Posterior cingulate gyrus (tissue), 11 donors: ENCODE data around the gene CACNG5.

Source experiments
- DNase-seq, 10 donors: peaks; one replicate each; pipeline versions ENCODE4 v3.0.0 to v3.0.0-alpha.2; 2020 to 2021; ENCODE audit warnings: mixed read lengths in 3 of 10
- intact Hi-C: fragments of 100-400 bp; cut with DNase I; formaldehyde crosslinking; loops from one replicate; pipeline ENCODE4 v1.15.1; 2023

The CACNG5 gene

GRCh38 chr17:66934040-66934439 is 99.1 kb downstream of the CACNG5 start:
- DNase-seq = no peak

More at GRCh38 chr17:66934040-66934439, 99.1 kb downstream of the CACNG5 start:
- intact Hi-C loops = no loop called here
